HepG2 (cell line): ENCODE results near the gene TMEM235. TPM values are rescaled to one million over a fixed set of nuclear protein-coding genes. Genes with fewer than 3 reads are reported as not detected.

Experiments
- CHD2 ChIP-seq: IDR thresholded peaks from 2 replicates; pipeline ENCODE4 v1.6.1; 2011; ENCODE audit warnings: low read depth, low read length, improper control_type of control experiment
- HDAC1 ChIP-seq: sonication (generic); formaldehyde crosslinking; IDR thresholded peaks from 2 replicates; pipeline ENCODE4 v1.5.1; 2020; ENCODE audit warnings: mild to moderate bottlenecking, missing genetic modification reagents
- KLF6 ChIP-seq: IDR thresholded peaks from 2 replicates; pipeline ENCODE4 v1.8.0; 2016; ENCODE audit warnings: missing biosample characterization, missing genetic modification reagents
- KLF9 ChIP-seq: IDR thresholded peaks from 2 replicates; pipeline ENCODE4 v1.6.1; 2016; ENCODE audit warnings: low read depth
- KMT2B ChIP-seq: IDR thresholded peaks from 2 replicates; pipeline ENCODE4 v1.6.1; 2016; ENCODE audit warnings: missing genetic modification reagents, missing compliant biosample characterization
- MED13 ChIP-seq: sonication (generic); formaldehyde crosslinking; IDR thresholded peaks from 2 replicates; pipeline ENCODE4 v1.5.0; 2020; ENCODE audit warnings: missing genetic modification reagents
- MXD4 ChIP-seq: IDR thresholded peaks from 2 replicates; pipeline ENCODE4 v1.6.1; 2016; ENCODE audit warnings: mild to moderate bottlenecking, missing biosample characterization, missing genetic modification reagents
- NFYB ChIP-seq: sonication (generic); formaldehyde crosslinking; IDR thresholded peaks from 2 replicates; pipeline ENCODE4 v1.4.0; 2020; ENCODE audit warnings: missing genetic modification reagents
- NR0B2 ChIP-seq: sonication (generic); formaldehyde crosslinking; IDR thresholded peaks from 2 replicates; pipeline ENCODE4 v1.4.0; 2020; ENCODE audit warnings: mild to moderate bottlenecking, missing genetic modification reagents
- PBX2 ChIP-seq: IDR thresholded peaks from 2 replicates; pipeline ENCODE4 v1.6.1; 2016; ENCODE audit warnings: control low read depth
- PRMT3 ChIP-seq: sonication (generic); formaldehyde crosslinking; IDR thresholded peaks from 2 replicates; pipeline ENCODE4 v1.8.1; 2022; ENCODE audit warnings: low read depth, mild to moderate bottlenecking, moderate library complexity, missing genetic modification reagents, borderline replicate concordance
- RBM39 ChIP-seq: fragments of 200-400 bp; formaldehyde crosslinking; IDR thresholded peaks from one replicate; pipeline ENCODE4 v1.6.1; 2018; ENCODE audit warnings: antibody characterized with exemption, mild to moderate bottlenecking, low read depth, low read length; ENCODE audit not compliant: poor library complexity, severe bottlenecking
- SMYD3 ChIP-seq: sonication (generic); formaldehyde crosslinking; IDR thresholded peaks from 2 replicates; pipeline ENCODE4 v1.8.1; 2023; ENCODE audit warnings: mild to moderate bottlenecking, missing genetic modification reagents
- SP140L ChIP-seq: sonication (generic); formaldehyde crosslinking; IDR thresholded peaks from 2 replicates; pipeline ENCODE4 v1.4.0; 2020; ENCODE audit warnings: missing genetic modification reagents, borderline replicate concordance
- TARDBP ChIP-seq: sonication (generic); formaldehyde crosslinking; IDR thresholded peaks from 2 replicates; pipeline ENCODE4 v1.8.0; 2022; ENCODE audit warnings: mild to moderate bottlenecking, missing genetic modification reagents
- TFAP4 ChIP-seq: sonication (generic); IDR thresholded peaks from 2 replicates; pipeline ENCODE4 v1.6.1; 2016; ENCODE audit warnings: low read depth, borderline replicate concordance
- TFDP2 ChIP-seq: sonication (generic); formaldehyde crosslinking; IDR thresholded peaks from 2 replicates; pipeline ENCODE4 v1.4.0; 2020; ENCODE audit warnings: missing genetic modification reagents
- ZFP82 ChIP-seq: sonication (generic); formaldehyde crosslinking; IDR thresholded peaks from 2 replicates; pipeline ENCODE4 v1.5.1; 2020; ENCODE audit warnings: mild to moderate bottlenecking, missing genetic modification reagents, borderline replicate concordance
- ZNF24 ChIP-seq: fragments of 450-650 bp; IDR thresholded peaks from 2 replicates; pipeline ENCODE4 v1.6.1; 2017; ENCODE audit warnings: antibody characterized with exemption, mild to moderate bottlenecking
- ZNF256 ChIP-seq: sonication (generic); formaldehyde crosslinking; conservative IDR thresholded peaks from 2 replicates; pipeline ENCODE4 v1.4.0; 2020; ENCODE audit warnings: missing genetic modification reagents
- ZNF276 ChIP-seq: sonication (generic); formaldehyde crosslinking; IDR thresholded peaks from 2 replicates; pipeline ENCODE4 v1.4.0; 2020; ENCODE audit warnings: mild to moderate bottlenecking, low read depth, missing genetic modification reagents
- ZNF326 ChIP-seq: sonication (generic); formaldehyde crosslinking; IDR thresholded peaks from 2 replicates; pipeline ENCODE4 v1.4.0; 2020; ENCODE audit warnings: missing genetic modification reagents, borderline replicate concordance
- ZNF354B ChIP-seq: sonication (generic); formaldehyde crosslinking; IDR thresholded peaks from 2 replicates; pipeline ENCODE4 v1.8.0; 2022; ENCODE audit warnings: mild to moderate bottlenecking, missing genetic modification reagents
- ZNF605 ChIP-seq: sonication (generic); formaldehyde crosslinking; IDR thresholded peaks from 2 replicates; pipeline ENCODE4 v1.8.0; 2022; ENCODE audit warnings: mild to moderate bottlenecking, missing genetic modification reagents
- ZNF672 ChIP-seq: sonication (generic); formaldehyde crosslinking; IDR thresholded peaks from 2 replicates; pipeline ENCODE4 v1.8.1; 2022; ENCODE audit warnings: missing genetic modification reagents
- ZNF83 ChIP-seq: sonication (generic); formaldehyde crosslinking; IDR thresholded peaks from 2 replicates; pipeline ENCODE4 v1.4.0; 2020; ENCODE audit warnings: missing genetic modification reagents, mild to moderate bottlenecking, borderline replicate concordance
- polyA plus RNA-seq, 8 experiments: library from polyadenylated mRNA; depleted of rRNA in 3 of 8; stranded (reverse) in 7 of 8; unstranded in 1 of 8; fragments of >200 nt; fragmentation: Illumina TruSeq in 4 of 8; extraction: Trizol in 4 of 8; gene quantifications; 2 replicates each; pipeline versions ENCODE4 v1.2.1 to v1.2.3, GENCODE V29; 2011 to 2016; ENCODE audit warnings: low read depth in 4 of 8, missing spikeins in 1 of 8, mixed read lengths in 1 of 8; ENCODE audit not compliant: insufficient read depth in 1 of 8
- total RNA-seq, 5 experiments: library from RNA; depleted of rRNA; stranded (reverse); fragments of >200 nt; fragmentation: Illumina TruSeq; extraction: Trizol; gene quantifications; 2 replicates each; pipeline ENCODE4 v1.2.3, GENCODE V29; 2016; ENCODE audit warnings: low read depth in 1 of 5

TMEM235 gene
- total and polyA plus RNA-seq, 2 of the 13 experiments (the other 11 are each of a cell fraction or from before 2014, with no cell fraction given), result not detected

- no peak for TF ChIP-seq SP140L (CRISPR knock-in tag)
- peak; percentile 73 for TF ChIP-seq TFDP2 (CRISPR knock-in tag)
- TF ChIP-seq TARDBP, result peak; percentile 69; the same call in 1 of the 2 replicates
- no peak for TF ChIP-seq PRMT3
- no peak for TF ChIP-seq PBX2 (CRISPR knock-in tag)
- TF ChIP-seq MXD4 (CRISPR knock-in tag), result peak; percentile 82; the same call in 1 of the 2 replicates
- peak; percentile 67; the same call in 1 of the 2 replicates for TF ChIP-seq TFAP4
- TF ChIP-seq ZNF24, result 0 out of 2 replicates have a peak, but pooled peaks have one; percentile 18
- no peak for TF ChIP-seq ZNF83 (CRISPR knock-in tag)
- no peak; the same call in 1 of the 2 replicates for TF ChIP-seq ZNF326 (CRISPR knock-in tag)
- TF ChIP-seq SMYD3, result no peak
- no peak for TF ChIP-seq ZNF672
- TF ChIP-seq KMT2B, result peak; percentile 58
- TF ChIP-seq ZNF256 (CRISPR knock-in tag), result no peak
- TF ChIP-seq HDAC1 (CRISPR knock-in tag), result no peak
- peak; percentile 79; the same call in 1 of the 2 replicates for TF ChIP-seq KLF6 (CRISPR knock-in tag)
- no peak for TF ChIP-seq CHD2
- no peak for TF ChIP-seq MED13 (CRISPR knock-in tag)
- no peak for TF ChIP-seq ZNF354B
- TF ChIP-seq ZNF605 (CRISPR knock-in tag), result no peak
- TF ChIP-seq RBM39, result peak; percentile 90
- no peak for TF ChIP-seq NFYB
- TF ChIP-seq ZFP82 (CRISPR knock-in tag), result no peak
- TF ChIP-seq ZNF276 (CRISPR knock-in tag), result no peak
- TF ChIP-seq KLF9 (CRISPR knock-in tag), result no peak
- no peak for TF ChIP-seq NR0B2 (CRISPR knock-in tag)
Measured at GRCh38 chr17:78250891-78251772, 19.7 kb downstream of the TMEM235 start (continued).
